Erythroblast (primary cell): Measurements from ENCODE around the gene RHEX.

Source experiments
- GATA1 ChIP-seq: IDR thresholded peaks from 2 replicates; pipeline ENCODE4 v1.6.1; 2011; ENCODE audit warnings: low read depth, mild to moderate bottlenecking, control low read depth, low read length, moderate library complexity
- POLR2A ChIP-seq: IDR thresholded peaks from 2 replicates; pipeline ENCODE4 v1.6.1; 2011; ENCODE audit warnings: mild to moderate bottlenecking, low read length

DNA sequence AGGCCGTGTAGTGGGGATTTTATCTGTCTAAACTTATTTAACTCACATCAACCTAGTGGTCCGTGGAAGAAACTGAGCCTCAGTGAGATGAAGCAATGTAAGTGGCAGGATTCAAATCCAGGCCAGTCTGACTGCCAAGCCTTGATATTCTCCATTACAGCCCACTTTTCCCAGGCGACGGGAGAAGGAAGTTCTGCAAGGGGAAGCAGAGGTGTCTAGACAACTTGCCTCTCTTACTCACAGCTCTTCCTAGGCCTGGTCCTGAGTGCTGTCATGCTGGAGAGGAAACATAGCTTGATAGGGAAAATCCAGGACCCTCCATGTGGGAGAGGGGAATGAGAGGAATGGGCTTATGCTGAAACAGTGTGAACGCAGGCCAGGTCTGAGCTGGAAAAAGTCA, 38.4 kb upstream of the RHEX start:
- TF ChIP-seq POLR2A (no peak), GATA1 (no peak)
